Measurements from ENCODE around the gene ADD3. TPM values are rescaled to one million over a fixed set of nuclear protein-coding genes. Genes with fewer than 3 reads are reported as not detected.
A peak's percentile ranks its signal among the peaks of the same experiment; 100 is the strongest.

ADD3 gene
- total RNA-seq, 4 donors from 2014 or later = 257 to 644 (median 358) TPM

GRCh38 chr10:110077436-110078130 lies 69.8 kb downstream of the ADD3 start:
- Histone ChIP-seq H3K36me3 (no peaks in the 10 kb centered on the region), H3K27ac (peak overlapping the region; percentile 37 to 77 (median 53)), H3K9me3 (no peaks in the 10 kb centered on the region), H3K27me3 (no peaks in the 10 kb centered on the region), H3K4me3 (replicated peaks in 1 of 3) (no peak overlapping the region), H3K4me1 (peaks cover 74 to 76% of the 10 kb centered on the region in 2 donors)
- intact Hi-C loops (cut with DNase I) = loop anchor here (10.0 kb wide), 1 partner anchor 73 kb away; the partner anchor contains the start of gene ADD3
- TF ChIP-seq POLR2A (IDR thresholded peaks at IDR 0.05) (no peak), CTCF (IDR thresholded peaks at IDR 0.05) (no peak)
- no peak for DNase-seq
- WGBS, 2 donors = 65 to 71% methylated on average over 5 of the region's 5 CpGs

- DNase-seq = no peak
- intact Hi-C loops (cut with DNase I) = loop anchor here (10.0 kb wide), 1 partner anchor 74 kb away; the partner anchor contains the start of gene ADD3
- H3K4me3 ChIP-seq (replicated peaks in 1 of 3) = no peak overlapping the region
- no peaks in the 10 kb centered on the region for H3K36me3 ChIP-seq
- peak overlapping the region; percentile 31 to 77 (median 37) for H3K27ac ChIP-seq
- H3K27me3 ChIP-seq = no peaks in the 10 kb centered on the region
- TF ChIP-seq POLR2A (IDR thresholded peaks at IDR 0.05) (no peak), CTCF (IDR thresholded peaks at IDR 0.05) (no peak)
- WGBS, 2 donors = 62 to 77% methylated on average over 3 of the region's 3 CpGs
- no peaks in the 10 kb centered on the region for H3K9me3 ChIP-seq
- peaks cover 81% of the 10 kb centered on the region in 2 donors for H3K4me1 ChIP-seq
These were observed 70.5 kb downstream of the ADD3 start for GRCh38 chr10:110078317-110078716.

- H3K27me3 ChIP-seq = no peaks in the 10 kb centered on the region
- H3K4me1 ChIP-seq = peaks cover 67 to 68% of the 10 kb centered on the region in 2 donors
- H3K9me3 ChIP-seq = no peaks in the 10 kb centered on the region
- no peaks in the 10 kb centered on the region for H3K36me3 ChIP-seq
- TF ChIP-seq CTCF (IDR thresholded peaks at IDR 0.05) (no peak), POLR2A (IDR thresholded peaks at IDR 0.05) (no peak)
- intact Hi-C loops (cut with DNase I) = no loop called here
- WGBS, 2 donors = 48 to 54% methylated on average over 3 of the region's 3 CpGs
- no peak overlapping the region for H3K4me3 ChIP-seq (replicated peaks in 1 of 3)
- H3K27ac ChIP-seq = peak overlapping the region; percentile 1 to 69 (median 42)
- peak in 1 of 2 donors; percentile 10 for DNase-seq
These were observed 74.1 kb downstream of the ADD3 start for GRCh38 chr10:110081911-110082310.

GRCh38 chr10:110083884-110084283 lies 76.1 kb downstream of the ADD3 start:
- Histone ChIP-seq H3K9me3 (no peaks in the 10 kb centered on the region), H3K4me3 (replicated peaks in 1 of 3) (no peak overlapping the region), H3K27ac (peak overlapping the region; percentile 69 to 78 (median 70)), H3K27me3 (no peaks in the 10 kb centered on the region), H3K4me1 (peaks cover 61% of the 10 kb centered on the region in 2 donors), H3K36me3 (no peaks in the 10 kb centered on the region)
- intact Hi-C loops (cut with DNase I) = no loop called here
- peak in 1 of 2 donors; percentile 12 for DNase-seq
- no peak for TF ChIP-seq CTCF (IDR thresholded peaks at IDR 0.05)
- TF ChIP-seq POLR2A (IDR thresholded peaks at IDR 0.05) = no peak

GRCh38 chr10:110087682-110088081 lies 79.9 kb downstream of the ADD3 start:
- Histone ChIP-seq H3K9me3 (no peaks in the 10 kb centered on the region), H3K4me3 (replicated peaks in 1 of 3) (no peak overlapping the region), H3K27ac (peak overlapping the region in 1 of 3 donors; percentile 19), H3K27me3 (no peaks in the 10 kb centered on the region), H3K4me1 (peaks cover 51 to 55% of the 10 kb centered on the region in 2 donors), H3K36me3 (no peaks in the 10 kb centered on the region)
- intact Hi-C loops (cut with DNase I) = no loop called here
- TF ChIP-seq POLR2A (IDR thresholded peaks at IDR 0.05) (no peak), CTCF (IDR thresholded peaks at IDR 0.05) (no peak)
- DNase-seq = no peak
- WGBS, 2 donors = 87 to 88% methylated on average over 4 of the region's 4 CpGs
